ENCODE measurements around the gene SLC13A3.

GRCh38 chr20:46605181-46605580 is 46.1 kb downstream of the SLC13A3 start:
- TF ChIP-seq MAX (IDR thresholded peaks at IDR 0.05; ENCODE audit: low read depth, low read length) (no peak), CTCF (IDR thresholded peaks at IDR 0.05; ENCODE audit: low read depth, low read length) (no peak), MYC (IDR thresholded peaks at IDR 0.05; ENCODE audit: low read depth, low read length) (no peak), POLR2A (IDR thresholded peaks at IDR 0.05; ENCODE audit: extremely low read depth, insufficient read length) (no peak)

All from NB4 (cell line).